SK-N-MC (cell line): Measurements from ENCODE around the gene TMEM117.

Source experiments
- DNase-seq: peaks from one replicate; pipeline ENCODE4 v3.0.0-alpha.2; 2011; ENCODE audit warnings: low read depth, low spot score
- H3K27ac ChIP-seq: fragments of 200-600 bp; sonication (generic); 2 replicates; pipeline ENCODE4 v1.5.1; 2016; ENCODE audit warnings: mixed run types
- H3K36me3 ChIP-seq: fragments of 200-600 bp; sonication (generic); 2 replicates; pipeline ENCODE4 v1.6.1; 2017; ENCODE audit warnings: antibody characterized with exemption, low read length, mixed read lengths; ENCODE audit not compliant: insufficient read depth
- H3K4me3 ChIP-seq: fragments of 200-600 bp; sonication (generic); 2 replicates; pipeline ENCODE4 v1.5.1; 2016
- H3K9ac ChIP-seq: fragments of 200-600 bp; sonication (generic); 2 replicates; pipeline ENCODE4 v1.8.0; 2017; ENCODE audit warnings: mixed run types, mixed read lengths; ENCODE audit not compliant: insufficient read length
- H3K9me3 ChIP-seq: fragments of 200-600 bp; sonication (generic); 2 replicates; pipeline ENCODE4 v1.6.1; 2017; ENCODE audit warnings: low read depth, mild to moderate bottlenecking, antibody characterized with exemption, low read length, moderate library complexity, mixed read lengths
- EZH2 ChIP-seq: fragments of 200-600 bp; sonication (generic); IDR thresholded peaks from one replicate; pipeline ENCODE4 v1.6.1; 2017; ENCODE audit warnings: antibody characterized with exemption
- FOXP2 ChIP-seq: optimal IDR thresholded peaks from 2 replicates; pipeline ENCODE3; 2011; ENCODE audit warnings: mild to moderate bottlenecking, moderate library complexity; ENCODE audit not compliant: insufficient read depth; ENCODE audit errors: extremely low read length, control extremely low read depth
- POLR2AphosphoS5 ChIP-seq: IDR thresholded peaks from 2 replicates; pipeline ENCODE4 v1.6.1; 2012; ENCODE audit warnings: mild to moderate bottlenecking, low read depth, low read length, borderline replicate concordance

Gene TMEM117

DNA sequence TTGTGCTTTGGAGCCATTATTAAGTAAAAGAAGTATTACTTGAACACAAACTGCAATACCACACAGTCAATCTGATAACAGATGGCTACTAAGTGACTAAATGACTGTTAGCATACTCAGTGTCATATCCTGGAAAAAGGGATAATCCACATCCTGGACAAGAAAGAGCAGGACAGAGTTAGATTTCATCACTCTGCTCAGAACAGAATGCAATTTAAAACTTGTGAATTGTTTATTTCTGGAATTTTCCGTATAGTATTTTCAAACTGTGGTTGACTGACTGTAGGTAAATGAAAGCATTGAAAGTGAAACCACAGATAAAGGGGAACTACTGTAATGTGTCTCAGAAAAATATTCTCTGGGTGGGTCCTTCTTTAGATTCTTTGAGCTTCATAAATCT lies 458.8 kb downstream of the TMEM117 start:
- Histone ChIP-seq H3K4me3 (no peak overlapping the region), H3K9me3 (no peaks in the 10 kb centered on the region; the same call in 1 of the 2 replicates), H3K27ac (no peak overlapping the region), H3K9ac (no peak overlapping the region), H3K36me3 (no peaks in the 10 kb centered on the region)
- DNase-seq, result no peak
- TF ChIP-seq POLR2AphosphoS5 (no peak), FOXP2 (no peak)

DNA sequence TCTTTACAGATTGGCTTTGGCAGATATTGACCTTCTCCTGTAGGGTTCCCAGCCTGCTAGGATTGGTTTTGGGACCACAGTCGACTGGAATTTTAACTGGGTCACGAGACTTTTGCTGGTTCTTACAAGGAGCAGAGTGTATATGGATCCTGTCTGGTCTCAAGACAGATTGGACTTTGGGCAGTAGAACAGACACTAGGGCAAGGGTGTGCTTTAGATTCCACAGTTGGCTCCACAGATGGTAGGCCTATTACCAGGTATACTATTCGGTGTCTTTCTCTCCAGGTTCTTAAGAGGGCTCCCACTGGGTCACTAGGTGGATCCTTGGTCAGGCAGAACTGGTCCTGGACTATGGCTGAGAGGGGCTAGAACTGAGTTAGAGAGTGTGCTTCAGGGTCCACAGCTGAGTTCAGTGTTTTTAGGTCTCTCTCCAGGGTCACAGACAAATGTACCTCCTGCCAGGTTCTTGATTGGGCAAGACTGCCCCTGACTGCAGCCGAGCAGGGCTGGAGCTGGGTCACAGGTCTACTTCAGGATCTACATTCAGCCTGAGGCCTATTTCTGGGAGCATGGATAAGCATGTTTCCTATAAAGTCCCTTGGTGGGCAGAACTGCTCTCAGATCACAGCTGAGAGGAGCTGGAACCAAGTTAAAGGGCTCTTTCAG lies 460.2 kb downstream of the TMEM117 start:
- Histone ChIP-seq H3K9me3 (no peaks in the 10 kb centered on the region; the same call in 1 of the 2 replicates), H3K27ac (no peak overlapping the region), H3K4me3 (no peak overlapping the region), H3K36me3 (no peaks in the 10 kb centered on the region), H3K9ac (no peak overlapping the region)
- no peak for TF ChIP-seq POLR2AphosphoS5
- no peak for TF ChIP-seq FOXP2
- no peak for TF ChIP-seq EZH2
- DNase-seq, result no peak

DNA sequence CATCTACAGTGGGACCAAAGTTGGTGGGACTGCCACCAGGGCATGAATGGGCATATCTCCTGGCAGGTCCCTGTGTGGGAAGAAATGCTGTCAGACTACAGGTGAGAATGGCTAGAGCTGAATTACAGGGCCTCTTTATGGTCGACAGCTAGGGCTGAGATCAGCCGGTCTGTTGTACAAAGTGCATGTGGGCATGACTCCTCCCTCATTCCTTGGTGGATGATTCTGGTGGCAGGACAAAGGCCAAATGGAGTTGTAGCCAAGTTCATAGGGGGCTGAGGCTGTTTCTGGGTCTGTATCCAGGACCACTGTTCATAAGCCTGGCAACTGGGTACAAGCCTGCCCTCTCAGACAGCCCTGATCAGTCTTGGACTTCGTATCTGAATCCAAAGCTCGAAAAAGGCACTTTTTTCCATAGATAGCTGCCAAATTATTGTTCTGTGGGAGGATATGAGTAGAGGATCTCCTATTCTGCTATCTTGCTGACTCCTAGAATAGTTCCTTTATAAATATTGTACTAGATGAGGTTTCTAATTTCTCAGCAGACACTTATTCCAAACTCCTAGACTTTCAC lies 460.8 kb downstream of the TMEM117 start:
- no peak for DNase-seq
- no peaks in the 10 kb centered on the region for H3K36me3 ChIP-seq
- no peaks in the 10 kb centered on the region; the same call in 1 of the 2 replicates for H3K9me3 ChIP-seq
- TF ChIP-seq EZH2, result no peak
- TF ChIP-seq FOXP2, result no peak
- TF ChIP-seq POLR2AphosphoS5, result no peak
- H3K4me3 ChIP-seq, result no peak overlapping the region
- H3K27ac ChIP-seq, result no peak overlapping the region
- no peak overlapping the region for H3K9ac ChIP-seq

DNA sequence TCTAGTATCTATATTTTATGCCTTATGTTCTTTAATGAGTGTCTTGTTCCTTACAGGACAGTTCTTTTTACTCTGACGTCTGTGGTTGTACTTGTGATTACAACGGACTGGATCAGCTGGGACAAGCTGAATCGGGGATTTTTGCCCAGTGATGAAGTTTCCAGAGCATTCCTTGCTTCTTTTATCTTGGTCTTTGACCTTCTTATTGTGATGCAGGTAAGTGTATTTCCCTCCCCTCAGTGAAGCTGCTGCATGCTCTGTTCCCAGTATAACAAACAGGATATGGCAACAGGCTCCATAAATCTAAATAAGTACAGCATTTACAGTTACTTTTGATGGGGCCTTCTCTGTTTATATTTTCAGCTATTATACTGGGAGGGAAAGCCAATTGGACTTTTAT lies 463.6 kb downstream of the TMEM117 start:
- no peak for DNase-seq
- H3K36me3 ChIP-seq, result no peaks in the 10 kb centered on the region
- H3K4me3 ChIP-seq, result no peak overlapping the region
- no peak overlapping the region for H3K27ac ChIP-seq
- H3K9me3 ChIP-seq, result no peaks in the 10 kb centered on the region
- H3K9ac ChIP-seq, result no peak overlapping the region
- no peak for TF ChIP-seq FOXP2
- TF ChIP-seq EZH2, result no peak
- no peak for TF ChIP-seq POLR2AphosphoS5

DNA sequence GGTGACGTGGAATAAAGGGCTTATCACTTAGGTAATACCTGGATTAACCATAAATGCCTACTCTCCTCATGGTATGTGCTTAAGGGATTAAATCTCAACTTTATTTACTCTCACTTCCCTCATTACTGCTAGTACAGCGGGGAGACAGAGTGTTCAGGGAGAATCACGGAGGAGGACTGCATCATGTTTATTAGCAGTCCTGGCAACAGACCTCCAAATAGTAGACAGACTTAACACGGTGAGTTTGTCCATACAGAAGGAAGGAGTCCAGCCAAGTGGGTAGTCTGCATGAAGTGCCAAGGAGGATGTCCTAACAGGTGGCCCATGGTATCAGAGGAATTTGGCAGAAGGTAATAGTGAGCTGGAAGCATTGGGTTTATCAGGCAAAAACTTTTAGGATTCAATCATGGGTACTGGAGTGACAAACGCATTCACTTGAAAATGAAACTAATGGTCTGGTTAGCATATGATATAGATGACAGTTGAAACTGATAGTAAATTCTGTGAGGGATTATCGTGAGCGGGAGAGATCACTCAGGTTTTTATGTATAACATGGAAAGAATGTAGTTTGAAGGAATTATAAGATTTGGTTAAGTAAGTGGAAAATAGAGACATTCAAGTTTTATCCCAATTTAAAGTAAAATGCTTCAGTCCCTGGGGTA lies 471.8 kb downstream of the TMEM117 start:
- no peak for DNase-seq
- no peak overlapping the region for H3K9ac ChIP-seq
- no peak overlapping the region for H3K27ac ChIP-seq
- no peaks in the 10 kb centered on the region for H3K9me3 ChIP-seq
- H3K36me3 ChIP-seq, result no peaks in the 10 kb centered on the region
- TF ChIP-seq POLR2AphosphoS5 (no peak), EZH2 (no peak), FOXP2 (no peak)
- no peak overlapping the region for H3K4me3 ChIP-seq

DNA sequence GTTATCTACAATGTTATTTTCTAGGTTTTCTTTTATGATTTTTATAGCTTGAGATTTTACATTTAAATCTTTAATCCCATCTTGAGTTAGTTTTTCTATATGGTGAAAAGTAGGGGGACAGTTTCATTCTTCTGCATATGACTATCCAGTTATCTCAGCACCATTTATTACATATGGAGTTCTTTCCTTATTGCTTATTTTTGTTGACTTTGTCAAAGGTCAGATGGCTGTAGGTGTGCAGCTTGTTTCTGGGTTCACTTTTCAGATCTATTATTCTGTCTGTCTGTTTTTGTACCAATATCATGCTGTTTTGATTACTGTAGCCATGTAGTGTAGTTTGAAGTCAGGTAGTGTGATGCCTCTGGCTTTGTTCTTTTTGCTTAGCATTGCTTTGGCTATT lies 477.3 kb downstream of the TMEM117 start:
- DNase-seq, result no peak
- no peak overlapping the region for H3K4me3 ChIP-seq
- no peak overlapping the region for H3K9ac ChIP-seq
- no peak overlapping the region for H3K27ac ChIP-seq
- no peaks in the 10 kb centered on the region for H3K36me3 ChIP-seq
- H3K9me3 ChIP-seq, result no peaks in the 10 kb centered on the region
- TF ChIP-seq FOXP2, result no peak
- no peak for TF ChIP-seq EZH2
- no peak for TF ChIP-seq POLR2AphosphoS5

DNA sequence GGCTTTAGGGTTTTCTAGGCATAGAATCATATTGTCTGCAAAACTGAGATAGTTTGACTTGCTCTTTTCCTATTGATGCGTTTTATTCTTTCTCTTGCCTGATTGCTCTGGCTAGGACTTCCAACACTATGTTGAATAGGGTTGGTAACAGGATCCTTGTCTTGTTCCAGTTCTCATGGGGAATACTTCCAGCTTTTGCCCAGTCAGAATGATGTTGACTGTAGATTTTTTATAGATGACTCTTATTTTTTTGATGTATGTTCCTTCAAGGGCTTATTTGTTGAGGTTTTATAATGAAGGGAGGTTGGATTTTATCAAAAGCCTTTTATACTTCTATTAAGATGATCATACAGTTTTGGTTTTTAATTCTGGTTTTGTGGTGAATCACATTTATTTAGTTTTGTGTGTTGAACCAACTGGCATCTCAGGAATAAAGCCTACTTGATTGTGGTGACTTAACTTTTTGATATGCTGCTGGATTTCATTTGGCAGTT lies 478.2 kb downstream of the TMEM117 start:
- H3K4me3 ChIP-seq, result no peak overlapping the region
- no peaks in the 10 kb centered on the region for H3K9me3 ChIP-seq
- no peak for DNase-seq
- no peak overlapping the region for H3K27ac ChIP-seq
- TF ChIP-seq EZH2 (no peak), POLR2AphosphoS5 (no peak), FOXP2 (no peak)
- no peaks in the 10 kb centered on the region for H3K36me3 ChIP-seq
- no peak overlapping the region for H3K9ac ChIP-seq

DNA sequence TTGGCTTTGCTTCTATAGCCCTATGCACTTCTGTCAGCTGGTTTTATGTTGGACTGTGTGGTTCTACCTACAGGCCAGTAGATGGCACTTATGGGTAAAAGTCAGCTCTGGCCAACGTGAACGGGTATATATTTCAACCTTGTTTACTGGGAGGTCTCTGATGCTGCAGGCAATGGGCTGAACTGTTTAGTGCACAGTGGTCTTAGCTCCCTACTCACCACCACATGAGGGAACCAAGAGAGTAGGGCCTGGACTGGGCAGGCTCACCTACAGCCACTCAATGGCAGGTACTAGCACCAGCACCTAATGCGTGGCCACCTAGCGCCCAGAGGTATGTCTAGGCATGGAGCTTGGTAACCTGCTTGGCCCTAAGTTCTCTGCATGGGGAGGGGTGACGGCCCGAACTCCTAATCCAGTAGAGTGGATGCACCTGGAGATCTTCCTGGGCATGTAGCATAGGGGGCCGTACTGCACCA lies 481.8 kb downstream of the TMEM117 start:
- DNase-seq, result no peak
- H3K4me3 ChIP-seq, result no peak overlapping the region
- no peak for TF ChIP-seq EZH2
- TF ChIP-seq POLR2AphosphoS5, result no peak
- TF ChIP-seq FOXP2, result no peak

DNA sequence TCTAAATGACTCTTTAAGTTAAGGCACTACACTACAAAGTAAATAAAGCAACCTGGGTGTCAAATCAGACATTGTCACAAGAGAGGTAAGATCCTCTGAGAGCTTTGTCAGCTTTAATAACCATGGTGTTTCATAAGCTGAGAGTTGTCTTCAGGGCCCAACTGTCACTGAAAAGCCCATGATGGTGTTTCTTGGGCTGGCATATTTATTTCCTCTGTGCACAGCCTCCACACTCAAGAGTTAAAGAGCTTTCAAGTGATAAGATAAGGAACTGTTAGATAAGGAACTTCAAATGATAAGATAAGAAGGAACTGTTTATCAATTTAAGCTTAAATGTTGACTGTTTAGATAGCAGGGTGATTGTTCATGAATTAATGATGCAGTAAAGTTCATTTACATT lies 495.4 kb downstream of the TMEM117 start:
- no peak overlapping the region for H3K4me3 ChIP-seq
- no peaks in the 10 kb centered on the region for H3K9me3 ChIP-seq
- DNase-seq, result no peak
- TF ChIP-seq EZH2, result no peak
- no peak for TF ChIP-seq FOXP2
- no peak for TF ChIP-seq POLR2AphosphoS5
- no peak overlapping the region for H3K27ac ChIP-seq
- no peaks in the 10 kb centered on the region for H3K36me3 ChIP-seq
- H3K9ac ChIP-seq, result no peak overlapping the region

More for the DNA sequence above, 481.8 kb downstream of the TMEM117 start:
- Histone ChIP-seq H3K36me3 (no peaks in the 10 kb centered on the region), H3K9me3 (no peaks in the 10 kb centered on the region), H3K9ac (no peak overlapping the region), H3K27ac (no peak overlapping the region)
